HepG2 (cell line): ENCODE measurements around the gene C3orf70. TPM values are rescaled to one million over a fixed set of nuclear protein-coding genes. Genes with fewer than 3 reads are reported as not detected.

ENCODE experiments used
- ATAC-seq: fragments of 200-7000 bp; cut with Tn5 transposase; 3 replicates; pipeline ENCODE4 v1.9.1; 2020; ENCODE audit warnings: mild to moderate bottlenecking, moderate library complexity
- BruUV-seq: library from RNA; stranded (reverse); fragments of 400-500 nt; replicated peaks from 2 replicates; lab custom pipeline; 2021; lab: Mats Ljungman, UMichigan
- CTCF ChIA-PET: fragments of 300-600 bp; formaldehyde crosslinking; extraction: SDS; loops from one replicate; lab custom pipeline; 2021; ENCODE audit warnings: low total read pairs, inconsistent platforms, low intra/inter-chr PET ratio; lab: Yijun Ruan, JAX
- POLR2A ChIA-PET: fragments of 350-600 bp; sonication (Branson Sonifier 250); formaldehyde crosslinking; loops from one replicate; lab custom pipeline; 2020; ENCODE audit warnings: antibody characterized with exemption, inconsistent platforms; lab: Yijun Ruan, JAX
- DNase-seq: peaks from one replicate; pipeline ENCODE4 v3.0.0-alpha.2; 2015; ENCODE audit warnings: low spot score
- FAIRE-seq: peaks from 3 replicates; lab custom pipeline; 2011; peaks lifted over from hg19 to GRCh38; lab: Jason Lieb, UNC
- H2AFZ ChIP-seq: one replicate; pipeline ENCODE4 v1.6.1; 2011; ENCODE audit warnings: low read length, inconsistent platforms
- H3K27ac ChIP-seq: fragments of 300-600 bp; 3 replicates; pipeline ENCODE4 v1.8.0; 2011; ENCODE audit warnings: mixed run types, mild to moderate bottlenecking, mixed read lengths, low read length, inconsistent platforms; ENCODE audit not compliant: insufficient read depth; ENCODE audit errors: extremely low read length
- H3K27me3 ChIP-seq, 2 experiments: fragments of 200-600 bp in 1 of 2; 2 replicates in 1 of 2; 3 replicates in 1 of 2; pipeline versions ENCODE4 v1.6.0 to v1.8.0; 2011; ENCODE audit warnings: low read length in 2 of 2, mild to moderate bottlenecking in 2 of 2, moderate library complexity in 2 of 2, inconsistent platforms in 1 of 2; ENCODE audit not compliant: insufficient read depth in 2 of 2, control insufficient read depth in 1 of 2
- H3K36me3 ChIP-seq, 2 experiments: fragments of 200-600 bp in 1 of 2; replicated peaks in 1 of 2; 2 replicates in 1 of 2; 3 replicates in 1 of 2; pipeline versions ENCODE4 v1.5.1 to v1.8.0; 2011; ENCODE audit warnings: low read length in 2 of 2, inconsistent platforms in 1 of 2; ENCODE audit not compliant: insufficient read depth in 2 of 2, control insufficient read depth in 1 of 2
- H3K4me1 ChIP-seq: 2 replicates; pipeline ENCODE4 v1.5.1; 2012; ENCODE audit warnings: low read length, inconsistent platforms; ENCODE audit not compliant: insufficient read depth
- H3K4me2 ChIP-seq: 2 replicates; pipeline ENCODE4 v1.6.0; 2011; ENCODE audit warnings: low read depth, low read length, inconsistent platforms
- H3K4me3 ChIP-seq, 3 experiments: fragments of 200-600 bp in 1 of 3; sonication (generic), shearing (Covaris generic) in 1 of 3; replicated peaks in 1 of 3; 2 replicates each; pipeline ENCODE4 v1.5.1; 2011 to 2016; ENCODE audit warnings: low read length in 3 of 3, inconsistent platforms in 2 of 3, low read depth in 2 of 3, mild to moderate bottlenecking in 2 of 3, control low read depth in 1 of 3, mixed read lengths in 1 of 3; ENCODE audit not compliant: insufficient read depth in 1 of 3
- H3K79me2 ChIP-seq: one replicate; pipeline ENCODE4 v1.6.1; 2011; ENCODE audit warnings: low read length, inconsistent platforms; ENCODE audit not compliant: insufficient read depth
- H3K9ac ChIP-seq: 2 replicates; pipeline ENCODE4 v1.6.0; 2011; ENCODE audit warnings: mild to moderate bottlenecking, low read depth, low read length, inconsistent platforms; ENCODE audit not compliant: insufficient read depth
- H3K9me3 ChIP-seq: 2 replicates; pipeline ENCODE4 v1.5.1; 2012; ENCODE audit warnings: mild to moderate bottlenecking, low read length
- H4K20me1 ChIP-seq: 2 replicates; pipeline ENCODE4 v1.6.0; 2011; ENCODE audit warnings: inconsistent platforms, mild to moderate bottlenecking, low read length, moderate library complexity; ENCODE audit not compliant: insufficient read depth
- CREM ChIP-seq, 2 experiments: sonication (generic) in 1 of 2; formaldehyde crosslinking in 1 of 2; IDR thresholded peaks; 2 replicates each; pipeline versions ENCODE4 v1.4.0 to v1.6.1; 2016 to 2020; ENCODE audit warnings: antibody characterized with exemption in 1 of 2, mild to moderate bottlenecking in 1 of 2, missing genetic modification reagents in 1 of 2
- ZNF362 ChIP-seq: sonication (generic); formaldehyde crosslinking; IDR thresholded peaks from 2 replicates; pipeline ENCODE4 v1.4.0; 2020; ENCODE audit warnings: missing genetic modification reagents, mild to moderate bottlenecking, borderline replicate concordance
- ZNF7 ChIP-seq: IDR thresholded peaks from 2 replicates; pipeline ENCODE4 v1.6.1; 2016; ENCODE audit warnings: missing biosample characterization, missing genetic modification reagents
- ZSCAN29 ChIP-seq: sonication (generic); formaldehyde crosslinking; conservative IDR thresholded peaks from 2 replicates; pipeline ENCODE4 v1.4.0; 2020; ENCODE audit warnings: mild to moderate bottlenecking, missing genetic modification reagents
- WGBS: methylation state at CpG from one replicate; pipeline ENCODE4 v1.1.6; 2017; ENCODE audit warnings: low lambda C conversion rate; 5-methylcytosine and 5-hydroxymethylcytosine counted together
- in situ Hi-C: cut with HindIII; loops from 2 replicates; pipeline ENCODE4 v1.10.0; 2017; ENCODE audit warnings: low pct_unique_long_range_greater_than_20kb; ENCODE audit not compliant: extremely low pct_ligation_motif_present
- intact Hi-C: fragments of 100-400 bp; cut with micrococcal nuclease; formaldehyde crosslinking; loops from one replicate; pipeline ENCODE4 v1.10.0; 2022; ENCODE audit not compliant: unreplicated experiment
- polyA plus RNA-seq, 8 experiments: library from polyadenylated mRNA; depleted of rRNA in 3 of 8; stranded (reverse) in 7 of 8; unstranded in 1 of 8; fragments of >200 nt; fragmentation: Illumina TruSeq in 4 of 8; extraction: Trizol in 4 of 8; gene quantifications; 2 replicates each; pipeline versions ENCODE4 v1.2.1 to v1.2.3, GENCODE V29; 2011 to 2016; ENCODE audit warnings: low read depth in 4 of 8, missing spikeins in 1 of 8, mixed read lengths in 1 of 8; ENCODE audit not compliant: insufficient read depth in 1 of 8
- total RNA-seq, 5 experiments: library from RNA; depleted of rRNA; stranded (reverse); fragments of >200 nt; fragmentation: Illumina TruSeq; extraction: Trizol; gene quantifications; 2 replicates each; pipeline ENCODE4 v1.2.3, GENCODE V29; 2016; ENCODE audit warnings: low read depth in 1 of 5
- TF ChIP-seq, protein P1 (sequence below): sonication (generic); formaldehyde crosslinking; IDR thresholded peaks from 2 replicates; pipeline ENCODE4 v1.5.0; 2020; ENCODE audit warnings: mild to moderate bottlenecking, missing genetic modification reagents, moderate library complexity

C3orf70 gene
- total and polyA plus RNA-seq, 2 of the 13 experiments (the other 11 are each of a cell fraction or from before 2014, with no cell fraction given), result 0.79 to 2.4 TPM

DNA sequence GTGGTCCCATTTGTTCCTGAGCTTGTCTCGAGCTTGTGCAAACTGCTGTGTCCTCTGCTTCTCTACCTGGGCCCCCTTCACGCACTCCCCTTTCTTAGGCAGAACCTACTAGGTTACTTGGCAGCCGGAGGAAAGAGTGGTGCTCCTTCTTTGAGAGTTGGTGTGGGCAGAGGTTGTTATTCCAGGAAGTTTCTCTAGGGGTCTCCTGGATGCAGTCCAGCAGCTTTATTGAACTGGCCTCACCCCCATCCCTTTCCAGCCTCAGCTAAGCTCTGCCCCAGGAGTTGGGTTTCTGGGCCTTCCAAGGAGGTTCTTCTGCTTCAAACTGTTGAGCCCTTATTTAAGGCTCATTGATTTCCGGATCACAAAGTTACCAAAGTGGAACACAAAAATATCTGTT lies 103.2 kb downstream of the C3orf70 start:
- Histone ChIP-seq H3K9ac (no peak overlapping the region), H3K4me1 (peaks cover 23% of the 10 kb centered on the region), H3K27ac (no peak overlapping the region), H3K4me3 (no peak overlapping the region), H2AFZ (no peak overlapping the region), H3K27me3 (no peaks in the 10 kb centered on the region), H4K20me1 (no peaks in the 10 kb centered on the region), H3K36me3 (peaks cover 11 to 28% of the 10 kb centered on the region in 2 experiments; a peak in 4 of 5 replicates), H3K9me3 (no peaks in the 10 kb centered on the region), H3K79me2 (no peaks in the 10 kb centered on the region), H3K4me2 (no peak overlapping the region)
- ATAC-seq, result no peak; the same call in 2 of the 3 replicates
- BruUV-seq, result no TSS peak
- in situ Hi-C loops, result no loop called here
- WGBS, result 92% methylated on average over 4 of the region's 4 CpGs
- DNase-seq, result no peak
- intact Hi-C loops, result loop anchor here (10.0 kb wide), 1 partner anchor 285 kb away; no protein-coding TSS in a partner anchor
- FAIRE-seq, result no peak
- POLR2A ChIA-PET, result no interaction called here
- TF ChIP-seq ZSCAN29 (CRISPR knock-in tag) (no peak), ZNF362 (no peak), ZNF7 (CRISPR knock-in tag) (no peak), CREM (IDR thresholded peaks at IDR 0.05) (no peak), CREM (CRISPR knock-in tag; IDR thresholded peaks at IDR 0.05) (no peak)
- TF ChIP-seq, protein P1, sequence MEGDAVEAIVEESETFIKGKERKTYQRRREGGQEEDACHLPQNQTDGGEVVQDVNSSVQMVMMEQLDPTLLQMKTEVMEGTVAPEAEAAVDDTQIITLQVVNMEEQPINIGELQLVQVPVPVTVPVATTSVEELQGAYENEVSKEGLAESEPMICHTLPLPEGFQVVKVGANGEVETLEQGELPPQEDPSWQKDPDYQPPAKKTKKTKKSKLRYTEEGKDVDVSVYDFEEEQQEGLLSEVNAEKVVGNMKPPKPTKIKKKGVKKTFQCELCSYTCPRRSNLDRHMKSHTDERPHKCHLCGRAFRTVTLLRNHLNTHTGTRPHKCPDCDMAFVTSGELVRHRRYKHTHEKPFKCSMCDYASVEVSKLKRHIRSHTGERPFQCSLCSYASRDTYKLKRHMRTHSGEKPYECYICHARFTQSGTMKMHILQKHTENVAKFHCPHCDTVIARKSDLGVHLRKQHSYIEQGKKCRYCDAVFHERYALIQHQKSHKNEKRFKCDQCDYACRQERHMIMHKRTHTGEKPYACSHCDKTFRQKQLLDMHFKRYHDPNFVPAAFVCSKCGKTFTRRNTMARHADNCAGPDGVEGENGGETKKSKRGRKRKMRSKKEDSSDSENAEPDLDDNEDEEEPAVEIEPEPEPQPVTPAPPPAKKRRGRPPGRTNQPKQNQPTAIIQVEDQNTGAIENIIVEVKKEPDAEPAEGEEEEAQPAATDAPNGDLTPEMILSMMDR (CRISPR knock-in tag), result 0 out of 2 replicates have a peak, but pooled peaks have one; percentile 13
- CTCF ChIA-PET, result no interaction called here
